HAP-1 (cell line): ENCODE data around the gene LIAS.

ENCODE experiments used
- DNase-seq, 2 experiments: peaks; one replicate each; pipeline ENCODE4 v3.0.0-alpha.2; 2016 to 2020; ENCODE audit warnings: low spot score in 2 of 2
- H3K27me3 ChIP-seq: fragments of 250-450 bp; sonication (Bioruptor Pico); 2 replicates; pipeline ENCODE4 v1.5.1; 2020; ENCODE audit warnings: low read depth, mild to moderate bottlenecking, moderate library complexity
- H3K36me3 ChIP-seq: fragments of 250-450 bp; sonication (Bioruptor Pico); replicated peaks from 2 replicates; pipeline ENCODE4 v1.5.1; 2020; ENCODE audit warnings: mild to moderate bottlenecking
- H3K4me1 ChIP-seq: fragments of 250-450 bp; sonication (Bioruptor Pico); 2 replicates; pipeline ENCODE4 v1.5.1; 2020; ENCODE audit warnings: mild to moderate bottlenecking
- H3K4me3 ChIP-seq: fragments of 250-450 bp; sonication (Bioruptor Pico); 2 replicates; pipeline ENCODE4 v1.5.1; 2020; ENCODE audit warnings: mild to moderate bottlenecking, moderate library complexity
- H3K9me3 ChIP-seq: fragments of 250-450 bp; sonication (Bioruptor Pico); 2 replicates; pipeline ENCODE4 v1.5.1; 2020; ENCODE audit warnings: mild to moderate bottlenecking, moderate library complexity
- in situ Hi-C: fragments of 300-500 bp; cut with MboI; formaldehyde crosslinking; loops from 3 replicates; pipeline ENCODE4 v1.14.3; 2020; ENCODE audit warnings: low sequenced_read_pairs, inconsistent platforms, mixed read lengths

The LIAS gene

DNA sequence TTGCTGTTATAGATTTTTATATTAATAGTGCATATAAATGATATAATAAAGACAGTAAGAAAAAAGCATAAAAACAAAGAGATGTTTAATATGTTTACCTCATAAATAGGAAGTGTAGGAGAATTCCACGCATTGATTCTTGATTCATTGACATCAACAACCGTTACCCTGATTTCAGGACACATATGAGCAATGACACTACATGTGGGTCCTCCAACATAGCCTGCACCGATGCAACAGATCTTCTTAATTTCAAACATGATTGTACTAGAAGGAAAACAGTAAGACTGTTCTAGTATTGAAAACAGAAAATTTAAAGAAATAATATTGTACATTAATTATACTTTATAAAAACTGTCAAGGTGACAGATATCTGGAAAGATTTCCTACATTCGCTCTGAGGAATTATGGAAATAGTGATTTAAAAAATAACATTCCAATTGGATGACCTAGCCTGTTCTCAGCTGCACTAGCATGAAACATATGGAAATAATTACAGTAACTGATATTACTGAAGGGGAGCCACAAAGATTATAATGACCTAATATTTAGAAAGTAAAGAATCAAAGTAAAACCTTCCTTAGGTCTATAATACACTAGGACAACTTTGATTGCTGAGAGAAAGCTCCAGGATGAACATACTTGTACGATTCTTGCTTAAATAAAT is 62.5 kb downstream of the LIAS start:
- H3K9me3 ChIP-seq, result no peaks in the 10 kb centered on the region
- H3K4me1 ChIP-seq, result peaks cover 3% of the 10 kb centered on the region; the same call in 1 of the 2 replicates
- DNase-seq, result no peak
- in situ Hi-C loops, result no loop called here
- no peak overlapping the region for H3K4me3 ChIP-seq
- H3K36me3 ChIP-seq, result peaks cover 18% of the 10 kb centered on the region
- no peaks in the 10 kb centered on the region for H3K27me3 ChIP-seq

DNA sequence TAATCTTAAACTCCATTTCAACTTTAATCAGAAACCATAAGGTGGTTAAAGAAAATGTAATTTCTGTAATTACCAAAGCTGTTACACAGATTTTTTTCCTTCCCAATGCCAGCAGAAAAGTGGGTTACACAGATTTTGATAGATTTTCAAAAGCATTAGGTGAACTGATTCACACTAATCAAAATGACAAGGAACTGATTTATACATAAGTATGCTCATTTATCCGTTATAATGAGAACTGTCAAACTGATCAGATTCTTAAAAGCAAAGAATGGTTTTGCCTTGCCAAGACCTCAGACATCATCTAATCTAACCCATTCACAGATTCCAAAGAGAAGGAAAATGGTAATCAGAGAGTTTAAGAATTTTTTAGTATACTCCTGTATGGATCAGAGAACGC is 63.2 kb downstream of the LIAS start:
- Histone ChIP-seq H3K27me3 (no peaks in the 10 kb centered on the region), H3K4me3 (no peak overlapping the region), H3K9me3 (no peaks in the 10 kb centered on the region), H3K4me1 (peaks cover 3% of the 10 kb centered on the region; the same call in 1 of the 2 replicates), H3K36me3 (peaks cover 14% of the 10 kb centered on the region)
- no peak for DNase-seq
- in situ Hi-C loops, result no loop called here

DNA sequence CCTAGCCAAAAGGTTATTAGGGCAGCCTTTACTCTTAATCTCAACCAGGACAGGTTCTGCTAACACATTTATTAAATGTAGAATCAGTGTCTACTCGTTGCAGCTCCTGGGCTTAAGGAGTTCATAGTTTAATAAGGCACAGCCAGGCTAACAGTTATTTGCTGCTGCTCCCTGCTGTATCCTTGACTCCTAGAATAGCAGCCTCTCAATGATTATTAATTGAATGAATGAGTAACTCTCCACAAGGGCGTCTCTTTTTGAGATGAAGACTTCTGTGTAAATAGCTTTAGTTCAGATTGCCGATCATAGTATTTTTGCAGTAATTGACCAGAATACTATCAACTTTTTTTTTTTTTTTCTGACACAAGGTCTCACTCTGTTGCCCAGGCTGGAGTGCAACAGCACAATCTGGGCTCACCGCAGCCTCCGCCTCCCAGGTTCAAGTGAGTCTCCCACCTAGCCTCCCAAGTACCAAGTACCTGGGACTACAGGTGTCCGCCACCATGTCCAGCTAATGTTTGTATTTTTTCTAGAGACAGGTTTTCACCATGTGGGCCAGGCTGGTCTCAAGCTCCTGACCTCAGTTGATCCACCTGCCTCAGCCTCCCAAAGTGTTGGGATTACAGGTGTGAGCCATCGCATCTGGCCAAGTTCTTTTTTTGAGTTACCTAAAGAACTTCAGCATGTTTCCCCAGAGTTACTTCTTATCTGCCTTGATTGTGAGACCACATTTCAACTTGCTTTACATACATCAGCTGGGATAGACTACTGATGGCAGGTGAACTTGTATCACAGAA is 65.5 kb downstream of the LIAS start:
- H3K9me3 ChIP-seq, result no peaks in the 10 kb centered on the region
- H3K36me3 ChIP-seq, result 0 out of 2 replicates have a peak, but pooled peaks cover 4% of the 10 kb centered on the region
- peaks cover 9% of the 10 kb centered on the region; the same call in 1 of the 2 replicates for H3K4me1 ChIP-seq
- DNase-seq, result no peak
- in situ Hi-C loops, result no loop called here
- H3K4me3 ChIP-seq, result no peak overlapping the region
- H3K27me3 ChIP-seq, result no peaks in the 10 kb centered on the region

DNA sequence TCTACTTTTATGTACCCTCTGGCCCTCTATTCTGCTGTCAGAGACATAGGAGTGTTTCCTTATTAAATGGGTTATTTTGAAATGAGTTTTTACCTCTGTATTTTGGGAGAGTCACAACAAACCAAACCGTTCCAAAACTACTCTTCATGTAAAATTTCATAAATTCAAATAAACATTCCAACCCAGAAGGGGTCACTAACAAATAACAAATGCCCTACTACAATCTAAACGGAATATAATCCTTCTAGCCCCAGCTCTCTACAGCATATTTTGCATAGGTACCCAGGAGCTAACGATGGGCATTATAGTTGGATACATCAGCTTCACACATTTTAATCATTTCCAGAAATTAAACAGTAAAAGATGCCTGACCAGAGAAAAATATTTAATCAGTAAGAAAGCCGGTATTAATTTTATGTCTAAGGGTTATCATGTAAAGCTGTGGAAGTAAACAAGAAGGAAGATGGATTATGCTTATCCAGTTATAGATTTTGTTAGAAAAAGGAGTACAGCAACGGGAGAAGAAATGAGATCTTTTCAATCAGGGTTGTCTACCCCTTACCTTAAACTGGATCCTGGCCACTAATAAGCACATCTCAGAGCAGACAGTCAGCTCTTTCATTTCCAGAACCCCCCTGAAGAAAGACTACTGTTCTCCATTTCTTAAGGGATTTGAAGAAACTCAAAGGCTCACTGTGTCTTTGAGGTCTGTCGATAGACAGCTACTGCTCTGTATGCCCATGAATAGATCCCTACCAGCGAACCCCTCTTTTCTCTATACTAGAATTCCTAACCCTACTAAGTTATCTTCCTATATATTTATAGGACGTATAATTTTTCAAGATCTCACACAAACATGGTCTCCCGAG is 67.2 kb downstream of the LIAS start:
- no peaks in the 10 kb centered on the region for H3K27me3 ChIP-seq
- in situ Hi-C loops, result no loop called here
- DNase-seq, result no peak
- 0 out of 2 replicates have a peak, but pooled peaks cover 3% of the 10 kb centered on the region for H3K36me3 ChIP-seq
- peak overlapping the region; percentile 94 for H3K4me3 ChIP-seq
- peaks cover 7% of the 10 kb centered on the region; the same call in 1 of the 2 replicates for H3K9me3 ChIP-seq
- H3K4me1 ChIP-seq, result peaks cover 9% of the 10 kb centered on the region; the same call in 1 of the 2 replicates

DNA sequence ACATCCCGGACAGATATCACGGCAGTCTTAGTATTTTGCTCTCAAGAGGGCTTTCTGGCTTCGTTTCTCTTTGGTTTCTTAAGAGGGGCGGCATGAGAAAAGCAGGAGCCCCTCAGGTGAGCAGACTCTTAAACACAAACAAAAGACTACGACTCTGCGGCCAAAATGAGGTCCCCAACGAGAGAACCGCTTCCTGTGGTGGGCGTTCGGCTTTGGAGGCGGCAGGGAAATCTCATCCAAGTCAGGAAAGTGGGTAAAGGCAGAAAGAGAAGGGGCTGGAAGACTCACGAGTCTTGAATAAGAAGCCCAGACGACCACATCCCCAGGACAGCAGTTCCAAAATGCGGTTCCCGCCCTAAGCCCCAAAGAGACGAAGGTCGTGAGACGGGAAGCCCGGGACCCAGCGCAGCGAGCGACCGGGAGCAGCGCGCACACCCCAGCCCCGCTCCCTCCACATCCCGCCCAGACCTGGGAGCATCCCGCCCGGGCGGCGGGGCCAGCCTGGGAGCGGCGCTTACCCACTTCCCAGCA is 68.0 kb downstream of the LIAS start:
- in situ Hi-C loops, result no loop called here
- Histone ChIP-seq H3K4me3 (peak overlapping the region; percentile 94), H3K36me3 (no peaks in the 10 kb centered on the region), H3K4me1 (peaks cover 9% of the 10 kb centered on the region; the same call in 1 of the 2 replicates), H3K27me3 (no peaks in the 10 kb centered on the region), H3K9me3 (peaks cover 7% of the 10 kb centered on the region; the same call in 1 of the 2 replicates)
- no peak for DNase-seq

DNA sequence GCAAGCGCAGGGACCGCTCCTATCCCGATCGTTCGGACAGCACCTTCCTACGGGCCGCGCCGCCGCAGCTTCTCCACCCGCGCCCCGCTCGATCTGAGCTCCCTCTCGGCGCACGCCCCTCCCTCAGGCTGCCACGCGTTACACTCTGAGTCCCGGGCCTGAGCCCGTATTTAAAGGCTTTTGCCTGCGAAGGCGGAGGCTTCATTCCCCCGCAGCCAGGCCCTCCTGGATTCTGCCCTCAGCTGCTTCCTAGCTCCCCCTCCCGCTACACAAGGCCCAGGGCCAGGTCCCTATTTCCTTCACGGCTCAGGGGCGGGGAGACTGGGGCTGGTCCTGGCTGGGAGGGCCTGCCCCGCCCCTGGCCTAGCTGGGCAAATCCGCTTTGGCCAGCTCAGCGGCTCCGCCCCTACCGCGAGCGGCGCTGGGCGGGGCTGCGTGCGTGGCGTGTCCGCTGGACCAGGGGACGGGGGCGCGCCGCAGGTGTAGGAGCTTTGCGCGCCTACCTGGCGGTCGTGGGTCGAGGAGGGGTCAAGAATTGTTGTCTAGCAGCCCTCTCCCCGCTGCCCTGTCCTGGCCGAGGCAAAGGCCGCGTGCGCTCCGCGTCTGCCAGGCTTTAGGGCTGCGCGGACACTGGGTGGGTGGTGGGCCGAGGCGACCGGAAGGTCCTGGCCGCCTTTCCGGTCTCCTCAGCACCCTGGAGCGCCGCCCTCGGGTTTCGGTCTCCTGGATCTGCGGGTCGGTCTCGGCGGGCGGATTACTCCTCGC is 68.6 kb downstream of the LIAS start, which contains the start of gene UGDH:
UGDH (minus strand) TSS at position 144 of the 765 bp plus-strand sequence. CDS start 5,927 bp downstream, outside the sequence.
- H3K27me3 ChIP-seq, result no peaks in the 10 kb centered on the region
- peaks cover 7% of the 10 kb centered on the region; the same call in 1 of the 2 replicates for H3K9me3 ChIP-seq
- DNase-seq, result peak; percentile 98 to 99
- H3K4me1 ChIP-seq, result peaks cover 6% of the 10 kb centered on the region; the same call in 1 of the 2 replicates
- H3K4me3 ChIP-seq, result peak within 1 kb of the TSS; percentile 94
- no peaks in the 10 kb centered on the region; the same call in 1 of the 2 replicates for H3K36me3 ChIP-seq
- in situ Hi-C loops, result no loop called here

DNA sequence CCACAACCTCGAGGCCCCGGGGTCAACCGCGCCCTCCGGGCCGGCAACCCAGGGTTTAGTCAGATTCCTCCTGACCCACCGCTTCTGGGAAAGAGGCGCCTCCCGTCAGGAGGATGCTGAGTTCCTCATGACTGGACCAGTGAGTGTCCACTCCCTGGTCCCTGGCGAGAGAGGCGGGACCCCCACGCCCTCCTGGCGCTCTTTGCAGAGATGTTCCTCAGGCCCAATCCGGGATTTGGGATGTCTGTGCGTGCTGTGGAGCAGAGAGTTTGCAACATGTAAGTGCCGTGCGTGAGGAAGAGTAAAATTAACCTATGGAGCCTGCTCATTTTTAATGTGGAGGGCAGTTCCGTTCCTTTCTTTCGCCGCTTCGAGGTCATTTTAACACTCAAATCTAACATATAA is 69.2 kb downstream of the LIAS start:
- peak overlapping the region; percentile 94 for H3K4me3 ChIP-seq
- H3K4me1 ChIP-seq, result peaks cover 6% of the 10 kb centered on the region; the same call in 1 of the 2 replicates
- H3K9me3 ChIP-seq, result peaks cover 8% of the 10 kb centered on the region; the same call in 1 of the 2 replicates
- no peaks in the 10 kb centered on the region for H3K27me3 ChIP-seq
- H3K36me3 ChIP-seq, result no peaks in the 10 kb centered on the region; the same call in none of the 2 replicates
- no peak for DNase-seq
- in situ Hi-C loops, result no loop called here
